K562 (cell line): Measurements from ENCODE around the gene TTC4.

Experiments
- AFF4 ChIP-seq: sonication (generic); formaldehyde crosslinking; IDR thresholded peaks from 2 replicates; pipeline ENCODE4 v1.8.0; 2023; ENCODE audit warnings: mild to moderate bottlenecking, missing genetic modification reagents
- ARID3A ChIP-seq: IDR thresholded peaks from 2 replicates; pipeline ENCODE4 v1.6.1; 2012; ENCODE audit warnings: low read depth, low read length, improper control_type of control experiment, borderline replicate concordance
- BHLHE40 ChIP-seq: IDR thresholded peaks from 2 replicates; pipeline ENCODE4 v1.6.1; 2011; ENCODE audit warnings: low read length, improper control_type of control experiment
- CBX3 ChIP-seq, 2 experiments: IDR thresholded peaks; 1 replicate in 1 of 2; 2 replicates in 1 of 2; pipeline ENCODE4 v1.6.1; 2012; ENCODE audit warnings: inconsistent platforms in 2 of 2, low read length in 2 of 2, borderline replicate concordance in 1 of 2, control low read depth in 1 of 2
- GATA2 ChIP-seq: sonication (generic); formaldehyde crosslinking; IDR thresholded peaks from 2 replicates; pipeline ENCODE4 v1.4.0; 2020; ENCODE audit warnings: mild to moderate bottlenecking, missing genetic modification reagents
- GMEB1 ChIP-seq: fragments of 250-450 bp; sonication (Bioruptor Pico); IDR thresholded peaks from 2 replicates; pipeline ENCODE4 v1.4.0; 2020; ENCODE audit warnings: mild to moderate bottlenecking
- JUN ChIP-seq, 2 experiments: sonication (generic) in 1 of 2; formaldehyde crosslinking in 1 of 2; IDR thresholded peaks; 2 replicates each; pipeline versions ENCODE4 v1.6.1 to v1.8.0; 2012 to 2022; ENCODE audit warnings: borderline replicate concordance in 2 of 2, mild to moderate bottlenecking in 2 of 2, improper control_type of control experiment in 1 of 2, low read depth in 1 of 2, low read length in 1 of 2, missing genetic modification reagents in 1 of 2
- MEF2A ChIP-seq: IDR thresholded peaks from 2 replicates; pipeline ENCODE4 v1.6.1; 2011; ENCODE audit warnings: low read depth, mild to moderate bottlenecking, low read length, moderate library complexity; ENCODE audit not compliant: control insufficient read depth
- POLR2AphosphoS2 ChIP-seq: IDR thresholded peaks from 2 replicates; pipeline ENCODE4 v1.6.1; 2012; ENCODE audit warnings: low read length, improper control_type of control experiment
- RCOR1 ChIP-seq, 2 experiments: IDR thresholded peaks; 2 replicates each; pipeline ENCODE4 v1.6.1; 2012; ENCODE audit warnings: low read depth in 2 of 2, low read length in 2 of 2, borderline replicate concordance in 1 of 2, improper control_type of control experiment in 1 of 2
- YY1 ChIP-seq, 3 experiments: IDR thresholded peaks; 2 replicates each; pipeline ENCODE4 v1.6.1; 2011; ENCODE audit warnings: low read length in 2 of 3, mild to moderate bottlenecking in 2 of 3, moderate library complexity in 2 of 3, borderline replicate concordance in 1 of 3, control low read depth in 1 of 3, low read depth in 1 of 3; ENCODE audit not compliant: insufficient read depth in 3 of 3, insufficient replicate concordance in 2 of 3, control insufficient read depth in 1 of 3, insufficient read length in 1 of 3; ENCODE audit errors: extremely low read depth in 1 of 3
- TF ChIP-seq, protein P1 (sequence below): fragments of 450-650 bp; IDR thresholded peaks from 2 replicates; pipeline ENCODE4 v1.6.1; 2016; ENCODE audit warnings: antibody characterized with exemption

DNA sequence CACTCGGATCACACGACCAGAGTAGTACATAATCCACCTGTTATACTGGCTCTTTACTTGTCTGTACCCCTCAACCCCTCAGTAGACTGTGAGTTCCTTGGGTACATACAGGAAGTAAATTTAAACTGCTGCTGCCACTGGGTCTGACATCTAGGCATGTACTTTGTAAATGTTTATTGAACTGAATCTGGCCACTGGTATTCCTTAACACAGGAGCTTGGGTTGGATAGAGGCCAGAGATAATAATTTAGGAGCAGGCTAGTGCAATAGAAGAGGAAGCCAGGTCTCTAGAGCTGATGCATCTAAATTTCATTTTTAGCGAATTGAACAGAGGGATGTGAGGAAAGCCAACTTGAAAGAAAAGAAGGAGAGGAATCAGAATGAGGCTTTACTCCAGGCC, 12.4 kb downstream of the TTC4 start:
- TF ChIP-seq ARID3A (no peak), AFF4 (no peak), JUN (IDR thresholded peaks at IDR 0.05; ENCODE audit: borderline replicate concordance, low read depth, low read length) (no peak), JUN (CRISPR knock-in tag; IDR thresholded peaks at IDR 0.05; ENCODE audit: borderline replicate concordance) (no peak), POLR2AphosphoS2 (no peak), MEF2A (no peak), RCOR1 (IDR thresholded peaks at IDR 0.05; ENCODE audit: borderline replicate concordance in 1 of 2, low read depth in 2 of 2, low read length in 2 of 2) (no peak), YY1 (IDR thresholded peaks at IDR 0.05; ENCODE audit: borderline replicate concordance in 1 of 3, control insufficient read depth in 1 of 3, extremely low read depth in 1 of 3, insufficient read depth in 3 of 3, insufficient read length in 1 of 3, insufficient replicate concordance in 2 of 3, low read depth in 1 of 3, low read length in 2 of 3) (no peak), GATA2 (CRISPR knock-in tag) (no peak), GMEB1 (no peak), BHLHE40 (no peak), CBX3 (IDR thresholded peaks at IDR 0.05; ENCODE audit: borderline replicate concordance in 1 of 2, low read length in 2 of 2) (no peak)
- TF ChIP-seq, protein P1, sequence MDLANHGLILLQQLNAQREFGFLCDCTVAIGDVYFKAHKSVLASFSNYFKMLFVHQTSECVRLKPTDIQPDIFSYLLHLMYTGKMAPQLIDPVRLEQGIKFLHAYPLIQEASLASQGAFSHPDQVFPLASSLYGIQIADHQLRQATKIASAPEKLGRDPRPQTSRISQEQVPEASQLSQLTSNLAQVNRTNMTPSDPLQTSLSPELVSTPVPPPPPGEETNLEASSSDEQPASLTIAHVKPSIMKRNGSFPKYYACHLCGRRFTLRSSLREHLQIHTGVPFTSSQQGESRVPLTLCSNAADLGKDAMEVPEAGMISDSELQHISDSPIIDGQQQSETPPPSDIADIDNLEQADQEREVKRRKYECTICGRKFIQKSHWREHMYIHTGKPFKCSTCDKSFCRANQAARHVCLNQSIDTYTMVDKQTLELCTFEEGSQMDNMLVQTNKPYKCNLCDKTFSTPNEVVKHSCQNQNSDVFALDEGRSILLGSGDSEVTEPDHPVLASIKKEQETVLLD = no peak
